SK-N-SH (cell line): ENCODE data around the gene PTPRC.

ENCODE experiments used
- CTCF ChIP-seq: fragments of 200-600 bp; sonication (generic); IDR thresholded peaks from 2 replicates; pipeline ENCODE4 v1.6.1; 2017; ENCODE audit warnings: antibody characterized with exemption, mild to moderate bottlenecking, moderate library complexity
- FOXM1 ChIP-seq: IDR thresholded peaks from 2 replicates; pipeline ENCODE4 v1.4.0; 2012; ENCODE audit warnings: low read depth, mild to moderate bottlenecking
- POLR2AphosphoS5 ChIP-seq: IDR thresholded peaks from 2 replicates; pipeline ENCODE4 v1.6.1; 2012; ENCODE audit warnings: low read depth, low read length
- RAD21 ChIP-seq: IDR thresholded peaks from 2 replicates; pipeline ENCODE4 v1.6.1; 2012; ENCODE audit warnings: mild to moderate bottlenecking, low read length
- RFX5 ChIP-seq: IDR thresholded peaks from 2 replicates; pipeline ENCODE4 v1.6.1; 2012; ENCODE audit warnings: mild to moderate bottlenecking, improper control_type of control experiment, low read length
- USF2 ChIP-seq: fragments of 150-350 bp; IDR thresholded peaks from 2 replicates; pipeline ENCODE4 v1.6.1; 2017; ENCODE audit warnings: antibody characterized with exemption, low read length, low read depth, borderline replicate concordance

- TF ChIP-seq RAD21, result no peak
- TF ChIP-seq CTCF, result no peak
- no peak for TF ChIP-seq USF2
- no peak for TF ChIP-seq FOXM1
- no peak for TF ChIP-seq RFX5
- no peak for TF ChIP-seq POLR2AphosphoS5
These were observed 10.6 kb downstream of the PTPRC start for GRCh38 chr1:198649232-198649967.
